Measurements from ENCODE around the gene RIC8B. TPM values are rescaled to one million over a fixed set of nuclear protein-coding genes. Genes with fewer than 3 reads are reported as not detected.

The RIC8B gene
- total and polyA plus RNA-seq, 12 donors = 6.6 to 32.1 (median 22.3) TPM

DNA sequence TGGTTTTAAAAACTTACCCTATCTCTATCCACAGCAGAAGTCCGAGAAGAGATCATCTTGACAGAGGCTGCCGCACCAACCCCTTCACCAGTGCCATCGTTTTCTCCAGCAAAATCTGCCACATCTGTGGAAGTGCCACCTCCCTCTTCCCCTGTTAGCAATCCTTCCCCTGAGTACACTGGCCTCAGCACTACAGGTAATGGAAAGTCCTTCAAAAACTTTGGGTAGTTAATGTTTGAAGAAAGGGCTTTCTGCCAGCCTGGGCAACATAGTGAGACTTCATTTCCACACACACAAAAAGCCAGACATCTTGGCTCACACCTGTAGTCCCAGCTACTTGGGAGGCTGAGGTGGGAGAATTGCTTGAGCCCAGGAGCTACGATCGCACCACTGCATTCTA, 41.6 kb upstream of the RIC8B start:
- no peak for ATAC-seq
- Histone ChIP-seq H3K27ac (no peak overlapping the region), H3K27me3 (peaks cover 0 to 3% (median 0%) of the 10 kb centered on the region in 7 donors), H3K4me1 (no peaks in the 10 kb centered on the region), H3K36me3 (no peaks in the 10 kb centered on the region), H3K9me3 (no peaks in the 10 kb centered on the region), H3K4me3 (no peak overlapping the region)
- no peak for DNase-seq
- WGBS, 2 donors = 95 to 96% methylated on average over 5 of the region's 5 CpGs
- TF ChIP-seq, protein P1, sequence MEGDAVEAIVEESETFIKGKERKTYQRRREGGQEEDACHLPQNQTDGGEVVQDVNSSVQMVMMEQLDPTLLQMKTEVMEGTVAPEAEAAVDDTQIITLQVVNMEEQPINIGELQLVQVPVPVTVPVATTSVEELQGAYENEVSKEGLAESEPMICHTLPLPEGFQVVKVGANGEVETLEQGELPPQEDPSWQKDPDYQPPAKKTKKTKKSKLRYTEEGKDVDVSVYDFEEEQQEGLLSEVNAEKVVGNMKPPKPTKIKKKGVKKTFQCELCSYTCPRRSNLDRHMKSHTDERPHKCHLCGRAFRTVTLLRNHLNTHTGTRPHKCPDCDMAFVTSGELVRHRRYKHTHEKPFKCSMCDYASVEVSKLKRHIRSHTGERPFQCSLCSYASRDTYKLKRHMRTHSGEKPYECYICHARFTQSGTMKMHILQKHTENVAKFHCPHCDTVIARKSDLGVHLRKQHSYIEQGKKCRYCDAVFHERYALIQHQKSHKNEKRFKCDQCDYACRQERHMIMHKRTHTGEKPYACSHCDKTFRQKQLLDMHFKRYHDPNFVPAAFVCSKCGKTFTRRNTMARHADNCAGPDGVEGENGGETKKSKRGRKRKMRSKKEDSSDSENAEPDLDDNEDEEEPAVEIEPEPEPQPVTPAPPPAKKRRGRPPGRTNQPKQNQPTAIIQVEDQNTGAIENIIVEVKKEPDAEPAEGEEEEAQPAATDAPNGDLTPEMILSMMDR (IDR thresholded peaks at IDR 0.05) = no peak
- intact Hi-C loops (cut with DNase I) = no loop called here

DNA sequence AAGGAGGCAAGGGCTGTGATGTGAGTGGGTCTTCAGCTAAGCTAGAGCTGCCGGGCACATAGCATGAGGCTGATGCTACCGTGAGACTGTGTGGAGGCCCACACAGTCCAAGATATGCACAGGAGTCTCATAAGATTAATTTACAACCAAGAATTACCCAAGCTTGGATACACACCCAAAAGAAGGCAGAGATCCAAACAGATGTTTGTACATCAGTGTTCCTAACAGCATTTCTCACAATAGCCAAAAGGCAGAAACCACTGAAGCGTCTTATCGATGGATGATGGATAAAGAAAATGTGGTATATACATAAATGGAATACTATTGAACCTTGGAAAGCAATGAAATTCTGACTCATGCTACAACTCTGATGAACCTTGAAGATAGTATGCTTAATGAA, 40.8 kb upstream of the RIC8B start:
- TF ChIP-seq, protein P1 (IDR thresholded peaks at IDR 0.05) = no peak
- Histone ChIP-seq H3K4me3 (no peak overlapping the region), H3K36me3 (no peaks in the 10 kb centered on the region), H3K4me1 (no peaks in the 10 kb centered on the region), H3K27ac (no peak overlapping the region), H3K9me3 (no peaks in the 10 kb centered on the region), H3K27me3 (peaks cover 0 to 3% (median 0%) of the 10 kb centered on the region in 7 donors)
- 83 to 84% methylated on average over 4 of the region's 4 CpGs for WGBS, 2 donors
- ATAC-seq (no peak), DNase-seq (no peak)
- intact Hi-C loops (cut with DNase I) = no loop called here

DNA sequence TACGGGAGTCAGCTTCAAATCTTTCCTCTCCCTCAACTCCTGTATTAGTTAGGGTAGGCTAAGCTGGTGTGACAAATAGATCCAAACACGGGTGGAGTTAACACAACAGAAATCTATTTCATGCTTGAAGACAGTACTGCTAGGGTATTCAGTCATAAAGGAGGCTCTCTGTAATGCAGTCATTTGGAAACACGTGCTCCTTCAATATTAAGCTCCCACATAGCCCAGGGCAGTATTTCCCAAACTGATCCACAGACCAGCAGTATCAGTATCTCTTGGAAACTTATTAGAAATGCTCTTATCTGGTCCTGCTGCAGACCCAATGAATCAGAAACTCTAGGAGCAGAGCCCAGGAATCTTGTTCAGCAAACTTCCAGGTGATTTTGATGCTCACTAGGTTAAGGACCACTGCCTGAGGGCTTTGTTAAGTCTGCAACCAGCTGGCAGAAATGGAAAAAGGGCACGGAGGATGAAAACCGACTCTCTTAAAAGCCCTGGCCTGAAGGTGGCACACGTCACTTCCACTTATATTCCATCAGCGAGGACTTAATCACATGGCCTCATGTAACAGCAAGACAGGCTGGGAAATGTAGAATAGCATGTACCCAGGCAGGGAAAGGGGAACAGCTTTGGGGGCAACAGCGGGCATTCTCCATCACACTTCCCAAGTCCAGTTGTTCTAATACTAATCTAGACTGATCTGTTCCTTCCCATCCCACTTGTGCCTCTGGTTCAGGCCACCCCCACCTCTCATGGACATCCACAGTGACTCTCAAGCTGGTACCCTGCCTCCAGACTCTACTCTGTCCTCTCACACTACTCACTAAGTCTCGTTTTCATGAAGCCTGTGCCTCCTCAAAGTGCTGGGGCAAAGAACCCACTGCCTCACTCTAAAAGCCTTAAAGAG, 38.2 kb upstream of the RIC8B start:
- H3K36me3 ChIP-seq = no peaks in the 10 kb centered on the region

DNA sequence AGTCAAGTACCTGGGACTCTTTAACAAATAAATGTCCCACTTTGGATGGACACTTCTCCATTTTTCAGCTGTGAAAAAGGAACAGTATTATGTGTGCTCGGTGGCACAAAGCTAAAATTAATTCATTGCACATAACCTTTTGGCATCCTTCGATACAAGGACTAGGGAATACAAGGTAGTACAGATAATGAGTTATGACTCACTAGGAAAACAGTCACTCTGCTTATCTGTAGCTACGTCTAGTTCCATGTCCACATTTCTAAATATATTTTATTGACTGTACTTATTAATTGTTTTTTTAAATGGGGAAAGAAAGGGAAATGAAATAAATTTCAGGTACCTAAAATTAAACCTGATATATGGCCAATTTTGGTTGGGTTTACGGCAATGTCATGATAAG, 35.2 kb upstream of the RIC8B start:
- TF ChIP-seq, protein P1 (IDR thresholded peaks at IDR 0.05) = no peak
- intact Hi-C loops (cut with DNase I) = no loop called here
- no peaks in the 10 kb centered on the region for H3K36me3 ChIP-seq
- H3K27ac ChIP-seq = peak overlapping the region in 5 of 10 donors; percentile 48 to 72 (median 52)
- H3K9me3 ChIP-seq = no peaks in the 10 kb centered on the region
- peaks cover 0 to 11% (median 0%) of the 10 kb centered on the region in 7 donors for H3K27me3 ChIP-seq
- DNase-seq (no peak), ATAC-seq (peak; percentile 34 to 95 (median 86))
- H3K4me3 ChIP-seq = no peak overlapping the region
- peaks cover 0 to 17% (median 8%) of the 10 kb centered on the region in 9 donors for H3K4me1 ChIP-seq
- 23 to 29% methylated on average over 4 of the region's 4 CpGs for whole genome bisulfite sequencing, 2 donors

More for the DNA sequence above, 38.2 kb upstream of the RIC8B start:
- no peak overlapping the region for H3K4me3 ChIP-seq
- peaks cover 0 to 3% (median 0%) of the 10 kb centered on the region in 7 donors for H3K27me3 ChIP-seq
- H3K27ac ChIP-seq = no peak overlapping the region
- peaks cover 0 to 17% (median 8%) of the 10 kb centered on the region in 9 donors for H3K4me1 ChIP-seq
- TF ChIP-seq, protein P1 (IDR thresholded peaks at IDR 0.05) = peak in 1 of 9 donors; percentile 26
- intact Hi-C loops (cut with DNase I) = no loop called here
- DNase-seq = no peak
- no peaks in the 10 kb centered on the region for H3K9me3 ChIP-seq
- 64 to 69% methylated on average over 9 of the region's 9 CpGs for WGBS, 2 donors
- peak in 5 of 8 donors; percentile 15 to 56 (median 43) for ATAC-seq
